Hematopoietic multipotent progenitor cell treated with erythropoietin and hydrocortisone succinate and interleukin-3 and kit ligand, for 6 days (in vitro differentiated cells): ENCODE results near the gene PCIF1.
"Not testable (repeated sequence)": the region's sequence is repeated elsewhere in the genome, so short reads cannot be mapped to it uniquely, and the experiment has no call there.

Source experiments
- DNase-seq: peaks from one replicate; pipeline ENCODE4 v3.0.0-alpha.2; 2015

PCIF1 gene

DNA sequence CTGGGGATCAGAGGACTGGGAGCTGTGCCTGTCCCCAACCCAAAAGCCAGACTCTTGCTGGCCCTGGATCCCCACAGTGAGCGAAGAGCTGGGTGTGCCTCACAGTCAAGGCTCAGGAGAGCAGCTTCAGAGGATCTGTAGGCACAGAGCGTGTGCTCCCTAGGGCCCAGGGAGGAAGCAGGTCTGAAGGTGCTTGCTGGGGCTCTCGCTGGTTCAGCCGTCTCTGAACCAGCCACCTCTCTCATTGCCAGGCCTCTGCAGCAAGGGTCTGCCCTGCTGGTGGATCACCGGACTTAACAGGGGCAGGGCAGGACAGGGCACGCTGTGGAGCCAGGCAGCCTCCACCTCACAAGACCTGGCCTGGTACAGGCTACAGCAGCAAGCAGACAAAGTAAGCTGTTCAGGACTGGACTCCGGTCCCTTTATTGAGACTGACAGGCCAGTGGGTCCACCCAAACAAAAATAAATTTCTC is 13.8 kb downstream of the PCIF1 start:
- no peak for DNase-seq

DNA sequence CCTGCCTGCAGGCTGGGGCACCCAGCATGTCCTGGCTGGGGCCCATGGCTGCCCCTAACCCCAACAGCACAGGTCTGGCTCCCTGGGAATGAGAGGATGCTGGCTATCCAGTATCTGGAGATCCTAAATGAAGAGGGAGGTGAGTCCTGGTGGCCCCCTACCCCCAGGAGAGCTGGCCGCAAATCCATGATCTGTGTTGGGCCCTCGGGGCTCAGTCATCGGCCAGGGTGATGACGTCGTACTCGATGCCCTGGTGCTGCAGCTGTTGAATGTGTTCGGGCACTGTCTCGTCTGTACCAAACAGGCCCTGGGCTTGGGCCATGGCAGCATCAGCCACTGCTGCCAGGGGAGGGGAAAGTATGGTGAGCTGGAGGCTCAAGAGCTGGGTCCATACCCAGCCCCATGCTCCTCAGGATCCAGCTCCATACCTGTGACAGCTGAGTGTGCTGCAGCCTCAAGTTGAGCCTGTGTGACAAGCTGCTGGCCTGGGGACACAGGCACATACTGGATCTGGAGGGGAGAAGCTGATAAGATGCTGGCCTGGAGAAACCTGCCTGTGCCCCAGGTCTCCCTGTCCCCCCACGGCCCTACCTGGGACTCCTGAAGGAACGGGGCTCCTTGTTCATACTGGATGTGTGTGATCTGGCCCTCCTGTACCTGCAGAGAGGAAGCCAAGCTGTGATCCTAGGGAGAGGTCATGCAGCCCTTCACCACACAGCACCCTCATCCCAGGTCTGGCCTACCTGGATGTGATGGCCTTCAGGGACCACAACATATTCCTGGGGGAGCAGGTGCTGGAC is 14.5 kb downstream of the PCIF1 start:
- no peak for DNase-seq

DNA sequence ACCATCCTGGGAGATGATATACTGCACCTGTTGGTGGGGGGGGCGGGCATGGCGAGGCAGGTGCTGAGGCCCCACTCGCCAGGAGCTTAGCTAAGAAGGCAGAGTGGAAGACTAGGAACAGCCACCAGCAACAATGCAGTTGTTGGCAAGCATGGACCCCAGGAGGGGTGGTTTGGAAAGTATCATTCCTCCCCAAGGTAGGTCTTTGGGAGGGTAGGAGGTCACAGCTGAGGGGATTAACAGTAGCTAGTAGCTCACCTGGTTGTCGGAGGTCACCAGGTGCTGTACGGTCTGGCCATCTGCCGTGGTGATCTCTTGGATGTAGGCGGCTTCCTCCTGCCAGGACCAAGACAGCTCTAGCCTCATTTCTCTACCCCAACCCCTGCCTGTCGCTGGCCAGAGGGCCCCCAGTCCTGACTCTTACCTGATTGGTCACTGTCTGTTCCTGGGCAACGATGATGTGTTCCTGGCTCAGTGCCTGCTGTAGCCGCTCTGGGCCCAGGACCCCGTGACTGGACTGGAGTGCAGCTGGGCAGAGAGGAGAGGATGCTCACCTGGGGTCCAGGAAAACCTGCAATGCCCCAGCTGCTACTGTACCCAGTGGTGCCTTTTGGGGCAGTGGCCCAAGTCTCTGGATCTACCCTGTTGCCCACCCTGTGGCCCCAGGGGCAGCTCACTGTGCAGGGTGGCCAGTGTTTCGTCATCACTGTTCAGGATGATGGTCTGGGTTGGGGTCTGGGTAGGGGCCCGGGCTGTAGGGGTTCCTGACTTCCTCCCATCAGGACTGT is 15.3 kb downstream of the PCIF1 start:
- DNase-seq: no peak

- no peak for DNase-seq
These were observed 15.8 kb downstream of the PCIF1 start for GRCh38 chr20:45950330-45950646.

GRCh38 chr20:45951925-45952834 is 17.7 kb downstream of the PCIF1 start:
- no peak for DNase-seq

- DNase-seq: no peak
These were observed 18.4 kb downstream of the PCIF1 start for GRCh38 chr20:45952861-45953260.

- no peak for DNase-seq
These were observed 19.2 kb downstream of the PCIF1 start for GRCh38 chr20:45953672-45954071.

GRCh38 chr20:45956326-45956725 is 21.8 kb downstream of the PCIF1 start:
- not testable (repeated sequence) for DNase-seq

GRCh38 chr20:45957021-45957941 is 22.8 kb downstream of the PCIF1 start:
- no peak for DNase-seq

- DNase-seq: no peak
These were observed 24.1 kb downstream of the PCIF1 start for GRCh38 chr20:45958593-45958992.

GRCh38 chr20:45959126-45959525 is 24.6 kb downstream of the PCIF1 start:
- DNase-seq: no peak

GRCh38 chr20:45959956-45960630 is 25.6 kb downstream of the PCIF1 start:
- no peak for DNase-seq

DNA sequence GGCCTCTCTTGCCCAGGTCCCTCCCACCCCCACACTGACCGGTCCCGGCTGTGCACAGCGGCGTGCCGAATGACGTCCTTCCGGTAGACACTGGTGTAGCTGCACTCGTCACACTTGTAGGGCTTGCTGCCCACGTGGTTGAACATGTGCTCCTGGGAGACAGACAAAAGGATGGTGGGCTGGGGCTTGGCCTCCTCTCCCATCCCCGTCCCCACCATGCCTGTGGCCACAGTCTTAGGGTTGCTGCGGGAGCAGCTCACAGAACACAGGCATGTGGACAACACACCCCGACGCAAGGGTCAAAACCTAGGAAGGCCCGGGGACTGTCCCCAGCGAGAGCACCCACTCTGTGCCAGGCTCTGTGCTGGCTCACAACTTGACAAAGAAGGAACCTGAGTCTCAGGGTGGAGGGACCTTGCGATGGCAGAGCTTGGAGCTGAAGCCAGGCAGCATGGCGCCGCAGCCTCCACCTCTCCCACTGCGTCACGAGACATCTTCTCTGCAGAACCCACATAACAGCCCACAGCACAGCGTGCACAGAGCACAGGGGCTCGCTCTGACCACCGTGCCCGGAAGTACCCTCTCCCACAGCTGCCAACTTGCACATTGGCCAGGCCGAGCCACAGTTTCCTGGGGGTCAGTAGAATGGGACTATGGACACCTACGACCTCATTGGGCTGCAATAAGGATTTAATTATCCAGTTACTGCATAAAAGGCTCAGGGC is 27.7 kb downstream of the PCIF1 start:
- DNase-seq: no peak

- peak; percentile 86 for DNase-seq
These were observed 28.8 kb downstream of the PCIF1 start for GRCh38 chr20:45963059-45964005.

GRCh38 chr20:45964006-45964400 is 29.5 kb downstream of the PCIF1 start:
- no peak for DNase-seq

- no peak for DNase-seq
These were observed 30.9 kb downstream of the PCIF1 start for GRCh38 chr20:45965169-45966002.

DNA sequence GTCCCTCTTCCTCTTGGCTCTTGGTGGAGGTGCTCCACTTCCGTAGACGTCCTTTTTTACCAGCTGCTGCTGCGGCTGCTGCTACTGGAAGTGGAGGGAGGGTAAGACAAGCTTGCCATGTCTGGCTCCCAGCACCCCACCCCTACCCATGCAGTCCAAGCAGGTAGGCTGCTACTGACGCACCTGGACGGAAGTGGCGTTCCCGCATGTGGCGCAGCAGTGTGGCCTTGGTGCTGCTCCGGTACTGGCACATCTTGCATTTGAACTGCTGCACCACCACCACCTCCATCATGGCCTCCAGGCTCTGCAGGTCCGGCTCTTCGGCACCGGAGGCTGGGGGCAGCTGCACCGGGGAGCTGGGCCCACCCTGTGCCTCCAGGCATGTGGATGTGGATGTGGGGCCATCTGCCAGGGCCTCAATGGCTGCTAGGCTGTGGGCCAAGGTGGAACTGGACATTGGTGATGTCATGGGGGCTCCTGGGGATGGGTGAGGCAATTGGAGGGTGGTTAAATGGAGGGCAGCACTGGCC is 33.1 kb downstream of the PCIF1 start:
- no peak for DNase-seq

DNA sequence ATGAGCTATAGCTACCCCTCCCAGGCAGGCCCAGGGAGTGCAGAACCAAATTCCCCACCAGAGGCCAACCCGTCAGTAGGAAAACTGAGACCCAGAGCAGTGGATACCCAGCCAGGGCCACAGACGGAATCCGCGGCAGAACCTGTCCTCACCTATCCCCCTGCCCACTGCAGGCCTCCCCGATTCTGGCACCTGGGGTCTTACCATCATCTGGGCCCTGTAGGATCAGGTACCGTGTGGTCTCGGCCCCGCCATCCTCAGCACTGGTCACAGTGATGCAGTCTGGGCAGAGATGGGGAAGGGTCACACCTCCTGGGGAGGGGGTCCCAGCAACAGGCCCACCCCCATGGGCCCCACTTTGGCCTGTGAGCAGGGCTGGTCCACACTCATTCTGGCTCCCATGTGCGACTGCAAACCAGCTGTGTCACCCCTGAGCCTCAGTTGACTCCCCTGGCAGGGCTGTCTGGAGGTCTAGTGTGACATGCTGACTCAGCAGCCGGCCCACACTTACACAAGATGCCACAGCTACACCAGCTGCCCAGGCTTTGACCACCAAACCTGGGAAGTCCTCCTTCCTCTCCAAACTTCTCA is 33.7 kb downstream of the PCIF1 start:
- no peak for DNase-seq
